Trophoblast cell (in vitro differentiated cells and primary cell): ENCODE data around the gene PHF21A.

Experiments used
- DNase-seq, 2 donors: peaks; one replicate each; pipeline ENCODE4 v3.0.0-alpha.2; 2016
- H2AFZ ChIP-seq: 2 replicates; pipeline ENCODE4 v1.6.1; 2013; ENCODE audit warnings: low read length, moderate library complexity, mild to moderate bottlenecking; ENCODE audit not compliant: insufficient read depth, poor library complexity
- H2AK5ac ChIP-seq: 2 replicates; pipeline ENCODE4 v1.6.1; 2013; ENCODE audit warnings: mild to moderate bottlenecking, low read length
- H2BK120ac ChIP-seq: 2 replicates; pipeline ENCODE4 v1.6.1; 2013; ENCODE audit warnings: low read length, mild to moderate bottlenecking, moderate library complexity; ENCODE audit not compliant: insufficient read depth, poor library complexity
- H2BK12ac ChIP-seq: 2 replicates; pipeline ENCODE4 v1.6.1; 2013; ENCODE audit warnings: mild to moderate bottlenecking, low read length, moderate library complexity
- H2BK5ac ChIP-seq: 2 replicates; pipeline ENCODE4 v1.6.1; 2013; ENCODE audit warnings: low read length, low read depth, moderate library complexity, mild to moderate bottlenecking; ENCODE audit not compliant: poor library complexity
- H3K14ac ChIP-seq: 2 replicates; pipeline ENCODE4 v1.6.1; 2013; ENCODE audit warnings: mild to moderate bottlenecking, low read length
- H3K18ac ChIP-seq: 2 replicates; pipeline ENCODE4 v1.6.1; 2013; ENCODE audit warnings: mild to moderate bottlenecking, low read length
- H3K23ac ChIP-seq: 2 replicates; pipeline ENCODE4 v1.6.1; 2013; ENCODE audit warnings: low read length
- H3K27ac ChIP-seq: 2 replicates; pipeline ENCODE4 v1.5.1; 2013; ENCODE audit warnings: low read depth, mild to moderate bottlenecking, inconsistent platforms, low read length, moderate library complexity
- H3K27me3 ChIP-seq: 2 replicates; pipeline ENCODE4 v1.6.1; 2013; ENCODE audit warnings: inconsistent platforms, mild to moderate bottlenecking, low read length, moderate library complexity; ENCODE audit not compliant: insufficient read depth
- H3K36me3 ChIP-seq, 2 experiments: 1 replicate in 1 of 2; 2 replicates in 1 of 2; pipeline ENCODE4 v1.6.1; 2013; ENCODE audit warnings: low read length in 2 of 2, mild to moderate bottlenecking in 2 of 2, moderate library complexity in 1 of 2; ENCODE audit not compliant: insufficient read depth in 2 of 2, control insufficient read depth in 1 of 2
- H3K4ac ChIP-seq: 2 replicates; pipeline ENCODE4 v1.6.1; 2013; ENCODE audit warnings: low read depth, mild to moderate bottlenecking, low read length, moderate library complexity
- H3K4me1 ChIP-seq, 2 experiments: 1 replicate in 1 of 2; 2 replicates in 1 of 2; pipeline ENCODE4 v1.6.1; 2013; ENCODE audit warnings: low read length in 2 of 2, mild to moderate bottlenecking in 2 of 2, moderate library complexity in 1 of 2; ENCODE audit not compliant: insufficient read depth in 2 of 2, control insufficient read depth in 1 of 2
- H3K4me2 ChIP-seq: 2 replicates; pipeline ENCODE4 v1.6.1; 2013; ENCODE audit warnings: inconsistent platforms, mild to moderate bottlenecking, low read length, moderate library complexity
- H3K4me3 ChIP-seq: 2 replicates; pipeline ENCODE4 v1.5.1; 2013; ENCODE audit warnings: mild to moderate bottlenecking, low read depth, low read length, inconsistent platforms
- H3K79me1 ChIP-seq: one replicate; pipeline ENCODE4 v1.6.1; 2013; ENCODE audit warnings: low read length
- H3K79me2 ChIP-seq: 2 replicates; pipeline ENCODE4 v1.6.1; 2013; ENCODE audit warnings: low read length, mild to moderate bottlenecking; ENCODE audit not compliant: control insufficient read depth, insufficient read depth, poor library complexity
- H3K9ac ChIP-seq: 2 replicates; pipeline ENCODE4 v1.6.1; 2013; ENCODE audit warnings: mild to moderate bottlenecking, low read length
- H3K9me3 ChIP-seq: 2 replicates; pipeline ENCODE4 v1.6.1; 2013; ENCODE audit warnings: low read depth, mild to moderate bottlenecking, control low read depth, inconsistent platforms, low read length; ENCODE audit not compliant: insufficient read depth
- H4K12ac ChIP-seq: 2 replicates; pipeline ENCODE4 v1.6.1; 2013; ENCODE audit warnings: low read depth, mild to moderate bottlenecking, low read length, moderate library complexity
- H4K8ac ChIP-seq: 2 replicates; pipeline ENCODE4 v1.6.1; 2013; ENCODE audit warnings: low read depth, mild to moderate bottlenecking, low read length, moderate library complexity
- H4K91ac ChIP-seq: one replicate; pipeline ENCODE4 v1.6.1; 2013; ENCODE audit warnings: low read depth, mild to moderate bottlenecking, low read length, moderate library complexity
- WGBS: extraction: QIAGEN DNeasy Blood & Tissue Kit; methylation state at CpG from one replicate; pipeline ENCODE4 v1.1.7; 2013; ENCODE audit warnings: missing lambda C conversion rate; ENCODE audit not compliant: insufficient read length, insufficient coverage; ENCODE audit errors: extremely low coverage; 5-methylcytosine and 5-hydroxymethylcytosine counted together

Gene PHF21A

GRCh38 chr11:46107780-46108179 lies 13.5 kb downstream of the PHF21A start:
- H2BK120ac ChIP-seq = no peak overlapping the region
- H3K4ac ChIP-seq = no peak overlapping the region
- no peak overlapping the region for H2BK5ac ChIP-seq
- peaks cover 0 to 4% of the 10 kb centered on the region in 2 experiments for H3K4me1 ChIP-seq
- no peak overlapping the region for H3K27ac ChIP-seq
- no peaks in the 10 kb centered on the region for H3K27me3 ChIP-seq
- no peak overlapping the region for H3K4me2 ChIP-seq
- WGBS = no CpG with 5 or more reads among the region's 2 CpGs
- no peak overlapping the region for H3K23ac ChIP-seq
- no peak overlapping the region for H3K4me3 ChIP-seq
- no peak overlapping the region for H3K18ac ChIP-seq
- H2AK5ac ChIP-seq = no peak overlapping the region
- no peak overlapping the region for H3K14ac ChIP-seq
- no peak overlapping the region for H2BK12ac ChIP-seq
- no peak overlapping the region for H2AFZ ChIP-seq
- no peaks in the 10 kb centered on the region for H3K79me1 ChIP-seq
- H3K9me3 ChIP-seq = no peaks in the 10 kb centered on the region
- H4K91ac ChIP-seq = no peak overlapping the region
- no peak for DNase-seq
- no peak overlapping the region for H3K9ac ChIP-seq
- no peak overlapping the region for H4K12ac ChIP-seq
- no peaks in the 10 kb centered on the region for H3K79me2 ChIP-seq
- no peaks in the 10 kb centered on the region for H3K36me3 ChIP-seq
- no peak overlapping the region for H4K8ac ChIP-seq

DNA sequence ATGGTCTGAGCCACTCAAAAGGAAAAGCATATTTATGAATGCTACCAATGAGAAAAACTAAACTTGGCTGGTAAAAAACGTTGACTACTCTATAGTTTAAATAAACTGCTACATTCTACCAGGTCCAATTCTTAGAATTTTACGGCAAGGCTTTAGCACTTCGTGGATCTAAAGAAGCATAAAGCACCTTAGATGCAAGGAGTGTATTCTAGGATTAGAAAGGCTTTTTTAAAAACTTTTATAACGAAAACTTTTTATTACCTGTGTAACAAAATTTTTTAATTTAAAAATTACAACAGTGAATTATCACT lies 13.9 kb downstream of the PHF21A start:
- no peak overlapping the region for H2BK120ac ChIP-seq
- H2AFZ ChIP-seq = no peak overlapping the region
- no peak overlapping the region for H4K91ac ChIP-seq
- H4K12ac ChIP-seq = no peak overlapping the region
- H3K9ac ChIP-seq = no peak overlapping the region
- H3K27me3 ChIP-seq = no peaks in the 10 kb centered on the region
- H3K9me3 ChIP-seq = no peaks in the 10 kb centered on the region
- WGBS = no CpG with 5 or more reads among the region's 4 CpGs
- no peaks in the 10 kb centered on the region for H3K36me3 ChIP-seq
- no peak overlapping the region for H3K4ac ChIP-seq
- no peak overlapping the region for H2BK5ac ChIP-seq
- H3K14ac ChIP-seq = no peak overlapping the region
- peaks cover 0 to 4% of the 10 kb centered on the region in 2 experiments for H3K4me1 ChIP-seq
- H3K23ac ChIP-seq = no peak overlapping the region
- no peak overlapping the region for H2BK12ac ChIP-seq
- no peaks in the 10 kb centered on the region for H3K79me2 ChIP-seq
- H3K79me1 ChIP-seq = no peaks in the 10 kb centered on the region
- no peak overlapping the region for H3K18ac ChIP-seq
- no peak overlapping the region for H3K4me2 ChIP-seq
- no peak overlapping the region for H3K4me3 ChIP-seq
- no peak overlapping the region for H2AK5ac ChIP-seq
- no peak for DNase-seq
- no peak overlapping the region for H3K27ac ChIP-seq
- no peak overlapping the region for H4K8ac ChIP-seq

GRCh38 chr11:46106530-46107407 lies 14.5 kb downstream of the PHF21A start:
- no peaks in the 10 kb centered on the region for H3K36me3 ChIP-seq
- H3K18ac ChIP-seq = no peak overlapping the region
- peak in 1 of 2 donors; percentile 29 for DNase-seq
- H3K79me2 ChIP-seq = no peaks in the 10 kb centered on the region
- H3K23ac ChIP-seq = no peak overlapping the region
- H2BK120ac ChIP-seq = no peak overlapping the region
- no peak overlapping the region for H4K8ac ChIP-seq
- no peak overlapping the region for H3K4me3 ChIP-seq
- H2AFZ ChIP-seq = no peak overlapping the region
- no peak overlapping the region for H3K27ac ChIP-seq
- no peak overlapping the region for H3K14ac ChIP-seq
- no peak overlapping the region for H3K4ac ChIP-seq
- H3K4me1 ChIP-seq = peaks cover 0 to 4% of the 10 kb centered on the region in 2 experiments
- no peaks in the 10 kb centered on the region for H3K9me3 ChIP-seq
- no peak overlapping the region for H2AK5ac ChIP-seq
- H3K79me1 ChIP-seq = no peaks in the 10 kb centered on the region
- no peak overlapping the region for H3K4me2 ChIP-seq
- no peaks in the 10 kb centered on the region for H3K27me3 ChIP-seq
- H2BK5ac ChIP-seq = no peak overlapping the region
- H2BK12ac ChIP-seq = no peak overlapping the region
- no peak overlapping the region for H4K12ac ChIP-seq
- H3K9ac ChIP-seq = no peak overlapping the region
- WGBS = no CpG with 5 or more reads among the region's 5 CpGs
- no peak overlapping the region for H4K91ac ChIP-seq

GRCh38 chr11:46105926-46106325 lies 15.3 kb downstream of the PHF21A start:
- Histone ChIP-seq H3K27me3 (no peaks in the 10 kb centered on the region), H3K4ac (no peak overlapping the region)

More at GRCh38 chr11:46105926-46106325, 15.3 kb downstream of the PHF21A start:
- DNase-seq = no peak
- no CpG with 5 or more reads among the region's 2 CpGs for WGBS
- no peak overlapping the region for H3K9ac ChIP-seq
- H3K23ac ChIP-seq = no peak overlapping the region
- no peaks in the 10 kb centered on the region for H3K9me3 ChIP-seq
- H3K36me3 ChIP-seq = no peaks in the 10 kb centered on the region
- H3K79me1 ChIP-seq = no peaks in the 10 kb centered on the region
- no peak overlapping the region for H4K12ac ChIP-seq
- no peak overlapping the region for H3K14ac ChIP-seq
- no peak overlapping the region for H2AK5ac ChIP-seq
- no peak overlapping the region for H2AFZ ChIP-seq
- no peak overlapping the region for H3K27ac ChIP-seq
- no peak overlapping the region for H2BK120ac ChIP-seq
- no peak overlapping the region for H3K18ac ChIP-seq
- H3K4me1 ChIP-seq = peaks cover 0 to 4% of the 10 kb centered on the region in 2 experiments
- H4K8ac ChIP-seq = no peak overlapping the region
- no peak overlapping the region for H3K4me3 ChIP-seq
- no peak overlapping the region for H3K4me2 ChIP-seq
- no peak overlapping the region for H4K91ac ChIP-seq
- H2BK5ac ChIP-seq = no peak overlapping the region
- H2BK12ac ChIP-seq = no peak overlapping the region
- no peaks in the 10 kb centered on the region for H3K79me2 ChIP-seq
